ENCODE data around the gene DNASE2B. TPM values are rescaled to one million over a fixed set of nuclear protein-coding genes. Genes with fewer than 3 reads are reported as not detected.

Gene DNASE2B
- total RNA-seq, 4 donors from 2014 or later = 0.64 to 1.9 TPM; not detected in 2

DNA sequence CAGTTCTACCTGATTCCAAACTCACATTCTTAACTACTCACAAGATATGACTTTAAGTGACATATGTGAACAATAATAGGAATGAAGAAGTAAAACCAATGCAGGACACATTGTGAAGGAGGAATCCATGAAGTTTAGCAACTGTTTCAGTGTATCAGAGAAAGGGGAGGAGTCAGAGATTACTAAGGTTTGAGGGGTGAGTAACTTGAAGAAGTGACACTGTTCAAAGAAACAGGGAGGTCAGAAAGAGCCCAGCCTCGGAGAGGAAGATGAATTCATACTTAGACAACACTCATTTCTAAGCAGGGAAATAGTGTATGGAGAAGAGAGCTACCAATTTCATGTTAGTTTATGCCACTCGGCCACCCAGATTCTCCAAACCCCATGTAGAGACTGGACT, 52.6 kb downstream of the DNASE2B start:
- Histone ChIP-seq H3K36me3 (no peaks in the 10 kb centered on the region), H3K27ac (no peak overlapping the region), H3K4me3 (no peak overlapping the region), H3K27me3 (no peaks in the 10 kb centered on the region), H3K9me3 (no peaks in the 10 kb centered on the region), H3K4me1 (no peaks in the 10 kb centered on the region)
- intact Hi-C loops (cut with DNase I; ENCODE audit: low total_unique reads) (no loop called here), in situ Hi-C loops (cut with MboI; ENCODE audit: low pct_ligation_motif_present in 1 of 4, low pct_unique_long_range_greater_than_20kb in 1 of 4, low sequenced_read_pairs in 3 of 4) (loop anchor here in 3 of 4 donors (10.0 to 25.0 kb wide), 2 partner anchors 311 to 314 kb away; no protein-coding TSS in a partner anchor)
- DNase-seq = no peak
- no peak for TF ChIP-seq POLR2A (IDR thresholded peaks at IDR 0.05)
- TF ChIP-seq EP300 (IDR thresholded peaks at IDR 0.05; ENCODE audit: low read depth) = no peak
- TF ChIP-seq, protein P1, sequence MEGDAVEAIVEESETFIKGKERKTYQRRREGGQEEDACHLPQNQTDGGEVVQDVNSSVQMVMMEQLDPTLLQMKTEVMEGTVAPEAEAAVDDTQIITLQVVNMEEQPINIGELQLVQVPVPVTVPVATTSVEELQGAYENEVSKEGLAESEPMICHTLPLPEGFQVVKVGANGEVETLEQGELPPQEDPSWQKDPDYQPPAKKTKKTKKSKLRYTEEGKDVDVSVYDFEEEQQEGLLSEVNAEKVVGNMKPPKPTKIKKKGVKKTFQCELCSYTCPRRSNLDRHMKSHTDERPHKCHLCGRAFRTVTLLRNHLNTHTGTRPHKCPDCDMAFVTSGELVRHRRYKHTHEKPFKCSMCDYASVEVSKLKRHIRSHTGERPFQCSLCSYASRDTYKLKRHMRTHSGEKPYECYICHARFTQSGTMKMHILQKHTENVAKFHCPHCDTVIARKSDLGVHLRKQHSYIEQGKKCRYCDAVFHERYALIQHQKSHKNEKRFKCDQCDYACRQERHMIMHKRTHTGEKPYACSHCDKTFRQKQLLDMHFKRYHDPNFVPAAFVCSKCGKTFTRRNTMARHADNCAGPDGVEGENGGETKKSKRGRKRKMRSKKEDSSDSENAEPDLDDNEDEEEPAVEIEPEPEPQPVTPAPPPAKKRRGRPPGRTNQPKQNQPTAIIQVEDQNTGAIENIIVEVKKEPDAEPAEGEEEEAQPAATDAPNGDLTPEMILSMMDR (IDR thresholded peaks at IDR 0.05) = no peak
- TF ChIP-seq POLR2AphosphoS5 (IDR thresholded peaks at IDR 0.05) = no peak
- WGBS, 2 donors (ENCODE audit: low coverage in 1 of 2) = 78 to 85% methylated on average over 2 of the region's 2 CpGs

DNA sequence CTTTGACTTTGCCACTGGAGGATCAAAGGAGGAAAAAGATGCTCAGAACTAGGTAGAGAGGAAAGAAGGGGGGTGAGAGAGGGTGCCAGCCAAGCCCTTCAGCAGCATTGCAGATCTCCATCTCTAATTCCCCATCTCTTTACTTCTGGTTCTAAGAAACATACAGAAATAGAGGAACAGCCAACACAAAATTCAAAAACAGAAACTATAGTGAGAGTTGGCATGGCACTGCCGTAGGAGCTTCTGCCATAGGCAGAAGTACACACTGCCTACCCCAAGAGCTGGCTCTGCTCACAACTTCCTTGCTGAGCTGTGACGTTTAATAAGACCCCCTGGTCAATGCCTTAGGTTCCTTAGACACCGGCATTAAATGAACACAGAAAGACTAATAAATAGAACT, 54.2 kb downstream of the DNASE2B start:
- in situ Hi-C loops (cut with MboI; ENCODE audit: low pct_ligation_motif_present in 1 of 4, low pct_unique_long_range_greater_than_20kb in 1 of 4, low sequenced_read_pairs in 3 of 4) (loop anchor here in 3 of 4 donors (10.0 to 25.0 kb wide), 2 partner anchors 310 to 312 kb away; no protein-coding TSS in a partner anchor), intact Hi-C loops (cut with DNase I; ENCODE audit: low total_unique reads) (no loop called here)
- no peak for DNase-seq
- H3K4me1 ChIP-seq = no peaks in the 10 kb centered on the region
- no peak overlapping the region for H3K27ac ChIP-seq
- no peaks in the 10 kb centered on the region for H3K27me3 ChIP-seq
- no peak overlapping the region for H3K4me3 ChIP-seq
- WGBS, 2 donors (ENCODE audit: low coverage in 1 of 2) = 65% methylated on average over 3 of the region's 3 CpGs; no CpG with 5 or more reads in 1 of the 2 donors
- H3K9me3 ChIP-seq = no peaks in the 10 kb centered on the region
- no peak for TF ChIP-seq POLR2A (IDR thresholded peaks at IDR 0.05)
- no peak for TF ChIP-seq EP300 (IDR thresholded peaks at IDR 0.05; ENCODE audit: low read depth)
- TF ChIP-seq POLR2AphosphoS5 (IDR thresholded peaks at IDR 0.05) = no peak
- H3K36me3 ChIP-seq = no peaks in the 10 kb centered on the region

DNA sequence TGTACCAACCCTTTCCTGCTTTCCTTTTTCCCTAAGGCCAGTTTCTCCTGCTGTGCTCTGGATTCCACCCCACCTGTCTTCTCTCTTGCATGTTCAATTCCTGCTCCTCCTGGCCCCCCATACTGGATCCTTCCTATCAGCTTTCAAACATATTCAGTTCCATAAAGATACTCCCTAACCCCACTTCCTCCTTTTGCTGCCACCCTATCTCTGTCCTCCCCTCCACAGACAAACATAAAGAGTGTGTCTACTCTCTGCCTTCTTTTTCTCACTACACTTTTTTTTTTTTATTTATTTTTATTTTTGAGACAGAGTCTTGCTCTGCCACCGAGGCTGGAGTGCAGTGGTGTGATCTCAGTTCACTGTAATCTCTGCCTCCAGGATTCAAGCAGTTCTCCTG, 63.8 kb downstream of the DNASE2B start:
- no peaks in the 10 kb centered on the region for H3K27me3 ChIP-seq
- H3K36me3 ChIP-seq = no peaks in the 10 kb centered on the region
- no peak overlapping the region for H3K27ac ChIP-seq
- no peak for TF ChIP-seq EP300 (IDR thresholded peaks at IDR 0.05; ENCODE audit: low read depth)
- no peak for TF ChIP-seq POLR2A (IDR thresholded peaks at IDR 0.05)
- TF ChIP-seq, protein P1 (IDR thresholded peaks at IDR 0.05) = no peak
- TF ChIP-seq POLR2AphosphoS5 (IDR thresholded peaks at IDR 0.05) = no peak
- H3K9me3 ChIP-seq = no peaks in the 10 kb centered on the region
- no peak for DNase-seq
- 91% methylated on average over 1 of the region's 1 CpG; no CpG with 5 or more reads in 1 of the 2 donors for WGBS, 2 donors (ENCODE audit: low coverage in 1 of 2)
- no peak overlapping the region for H3K4me3 ChIP-seq
- intact Hi-C loops (cut with DNase I; ENCODE audit: low total_unique reads) = no loop called here
- H3K4me1 ChIP-seq = no peaks in the 10 kb centered on the region
- in situ Hi-C loops (cut with MboI; ENCODE audit: low pct_ligation_motif_present in 1 of 4, low pct_unique_long_range_greater_than_20kb in 1 of 4, low sequenced_read_pairs in 3 of 4) = loop anchor here in 2 of 4 donors (25.0 kb wide), 1 partner anchor 300 kb away; no protein-coding TSS in a partner anchor

Other genes starting within 250 kb of the DNASE2B start
- gene SAMD13, start 96.8 kb upstream of the DNASE2B start, total RNA-seq = 10 to 100 TPM in 3 of 4 donors, 1 to 10 TPM in 1; 2.2 to 17.8 (median 13.9) TPM
- 10 to 100 TPM; 14.7 to 38.4 (median 25.9) TPM for gene RPF1, start 80.8 kb downstream of the DNASE2B start, total RNA-seq
- gene SPATA1, start 107.9 kb downstream of the DNASE2B start, total RNA-seq = 1 to 10 TPM in 1 of 4 donors, under 1 TPM in 1, not detected in 2; 0.14 to 1.6 TPM
- 100 to 1,000 TPM in 2 of 4 donors, 10 to 100 TPM in 2; 19.1 to 172 (median 127) TPM for gene GNG5, start 108.1 kb downstream of the DNASE2B start, total RNA-seq
- 10 to 100 TPM in 3 of 4 donors, 1 to 10 TPM in 1; 3.8 to 25.7 (median 16.2) TPM for gene CTBS, start 176.0 kb downstream of the DNASE2B start, total RNA-seq